ENCODE measurements around the gene SRSF7. TPM values are rescaled to one million over a fixed set of nuclear protein-coding genes. Genes with fewer than 3 reads are reported as not detected.
"Not testable (repeated sequence)": the region's sequence is repeated elsewhere in the genome, so short reads cannot be mapped to it uniquely, and the experiment has no call there.

The SRSF7 gene
- total RNA-seq, 1 experiment from 2014 or later = 178 TPM

DNA sequence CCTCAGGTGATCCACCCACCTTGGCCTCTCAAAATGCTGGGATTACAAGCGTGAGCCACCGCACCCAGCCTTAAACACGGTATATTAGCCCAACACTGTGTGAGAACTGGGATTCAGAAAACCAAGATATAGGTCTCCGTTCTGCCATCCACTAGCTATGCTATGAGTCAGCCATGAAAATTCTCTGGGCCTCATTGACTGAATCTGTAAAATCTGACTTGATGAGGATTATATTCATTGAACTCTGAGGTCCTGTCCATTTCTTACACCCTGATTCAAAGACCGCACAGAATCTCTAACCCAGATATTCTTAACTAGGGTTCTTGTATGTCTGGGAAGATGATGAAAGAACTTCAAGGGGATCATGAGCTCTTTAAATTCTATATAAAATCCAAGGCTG lies 47.8 kb downstream of the SRSF7 start:
- not testable (repeated sequence) for DNase-seq (ENCODE audit: low read depth)

DNA sequence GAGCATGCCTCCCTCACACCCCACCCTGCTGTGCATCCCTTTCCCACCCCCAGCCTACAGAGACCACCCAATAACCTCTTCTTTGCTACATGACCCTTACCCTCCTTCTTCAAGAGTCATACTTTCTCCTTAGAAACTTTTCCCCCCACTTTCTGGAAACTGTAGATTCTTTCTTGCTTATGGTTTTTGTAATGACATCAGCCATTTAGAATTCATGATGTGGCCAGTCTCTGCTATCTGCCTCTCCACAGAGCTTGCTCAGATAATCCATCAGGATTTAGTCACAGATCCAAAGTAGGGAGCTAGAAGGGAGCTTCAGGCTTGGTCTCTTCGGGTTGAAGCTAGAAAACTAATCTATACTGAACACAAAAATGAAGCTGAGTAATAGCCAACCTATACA lies 48.7 kb downstream of the SRSF7 start:
- DNase-seq (ENCODE audit: low read depth) = peak; percentile 81

DNA sequence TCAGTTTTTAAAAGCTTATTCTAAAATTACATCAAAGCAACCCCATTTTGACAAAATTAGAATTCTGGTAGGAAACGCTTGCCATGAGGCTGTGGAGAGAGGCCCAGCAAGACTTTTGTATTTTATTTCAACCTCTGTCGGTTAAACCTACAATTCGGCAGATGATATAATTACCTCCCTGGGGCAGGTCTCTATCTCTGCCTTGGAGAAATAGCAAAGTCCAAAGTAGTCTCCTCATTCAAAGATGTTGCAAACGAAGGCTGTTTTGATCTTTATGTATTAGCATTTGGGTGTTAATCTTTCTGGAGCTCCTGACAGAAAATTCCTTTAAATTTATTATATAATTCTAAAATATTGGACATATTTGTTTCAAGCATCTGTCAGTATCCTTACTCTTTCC lies 49.6 kb downstream of the SRSF7 start:
- no peak for DNase-seq (ENCODE audit: low read depth)

DNA sequence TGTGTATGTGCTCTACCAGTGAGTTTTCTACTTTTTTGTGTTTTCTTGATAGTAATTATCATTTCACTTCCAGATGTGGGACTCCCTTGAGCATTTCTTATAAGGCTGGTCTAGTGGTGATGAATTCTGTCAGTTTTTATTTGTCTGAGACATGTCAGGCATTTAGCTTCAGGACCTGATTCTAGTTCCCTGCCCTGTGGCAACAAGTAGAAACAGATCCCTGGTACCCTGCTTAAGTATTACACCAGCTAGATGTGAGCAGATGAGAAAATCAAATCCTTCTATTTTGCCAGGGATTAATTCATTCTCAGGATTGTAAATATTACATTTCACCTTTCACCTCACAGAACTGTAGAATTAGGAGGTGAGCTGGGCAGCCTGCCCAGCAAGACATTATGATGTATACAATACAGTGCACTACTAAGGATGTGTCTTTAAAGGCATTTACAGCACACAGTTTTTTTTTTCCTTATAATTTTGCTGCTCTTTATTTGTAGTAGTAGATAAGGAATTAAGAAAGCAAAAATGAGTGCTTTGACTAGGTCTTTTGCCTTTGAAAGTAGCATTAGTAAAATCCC lies 50.2 kb downstream of the SRSF7 start:
- DNase-seq (ENCODE audit: low read depth) = no peak

DNA sequence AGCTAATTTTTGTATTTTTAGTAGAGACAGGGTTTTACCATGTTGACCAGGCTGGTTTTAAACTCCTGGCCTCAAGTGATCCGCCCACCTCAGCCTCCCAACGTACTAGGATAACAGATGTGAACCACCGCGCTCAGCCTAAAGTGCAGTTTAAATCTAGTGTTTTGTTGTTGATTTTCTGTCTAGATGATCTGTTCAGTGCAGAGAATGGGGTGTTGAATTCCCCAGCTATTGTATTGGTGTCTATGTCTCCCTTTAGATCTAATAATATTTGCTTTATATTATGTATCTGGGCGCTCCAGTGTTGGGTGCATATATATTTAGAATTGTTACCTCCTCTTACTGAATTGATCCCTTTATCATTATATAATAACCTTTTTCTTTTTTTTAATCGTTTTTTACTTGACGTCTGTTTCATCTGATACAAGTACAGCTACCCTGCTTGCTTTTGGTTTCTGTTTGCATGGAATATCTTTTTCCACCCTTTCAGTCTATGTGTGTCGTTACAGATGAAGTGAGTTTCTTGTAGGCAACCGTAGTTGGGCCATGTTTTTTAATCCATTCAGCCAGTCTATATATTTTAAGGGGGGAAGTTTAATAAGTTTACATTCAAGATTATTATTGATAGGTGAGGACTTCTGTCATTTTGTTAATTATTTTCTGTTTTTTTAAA lies 50.9 kb downstream of the SRSF7 start:
- DNase-seq (ENCODE audit: low read depth) = no peak

DNA sequence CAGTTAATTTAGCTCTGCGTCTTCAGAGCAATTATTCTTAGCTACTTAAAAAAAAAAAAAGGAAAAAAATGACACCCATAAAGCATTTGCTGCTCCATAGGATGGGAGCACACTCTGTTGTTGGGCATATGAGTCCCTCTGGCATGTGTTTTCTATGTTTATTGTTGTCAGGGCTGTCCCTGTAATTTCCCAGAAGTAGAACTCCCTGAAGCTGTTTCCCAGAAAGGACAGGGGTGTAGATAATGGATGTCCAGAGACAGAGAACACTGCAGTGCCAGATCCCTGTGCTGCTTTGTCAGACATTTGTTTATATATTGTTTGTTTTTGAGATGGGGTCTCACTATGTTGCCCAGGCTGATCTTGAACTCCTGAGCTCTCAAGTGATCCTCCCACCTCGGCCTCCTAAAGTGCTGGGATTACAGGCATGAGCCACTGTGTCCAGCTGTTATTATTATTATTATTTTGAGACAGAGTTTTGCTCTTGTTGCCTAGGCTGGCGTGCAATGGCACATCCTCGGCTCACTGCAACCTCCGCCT lies 52.6 kb downstream of the SRSF7 start:
- no peak for DNase-seq (ENCODE audit: low read depth)

DNA sequence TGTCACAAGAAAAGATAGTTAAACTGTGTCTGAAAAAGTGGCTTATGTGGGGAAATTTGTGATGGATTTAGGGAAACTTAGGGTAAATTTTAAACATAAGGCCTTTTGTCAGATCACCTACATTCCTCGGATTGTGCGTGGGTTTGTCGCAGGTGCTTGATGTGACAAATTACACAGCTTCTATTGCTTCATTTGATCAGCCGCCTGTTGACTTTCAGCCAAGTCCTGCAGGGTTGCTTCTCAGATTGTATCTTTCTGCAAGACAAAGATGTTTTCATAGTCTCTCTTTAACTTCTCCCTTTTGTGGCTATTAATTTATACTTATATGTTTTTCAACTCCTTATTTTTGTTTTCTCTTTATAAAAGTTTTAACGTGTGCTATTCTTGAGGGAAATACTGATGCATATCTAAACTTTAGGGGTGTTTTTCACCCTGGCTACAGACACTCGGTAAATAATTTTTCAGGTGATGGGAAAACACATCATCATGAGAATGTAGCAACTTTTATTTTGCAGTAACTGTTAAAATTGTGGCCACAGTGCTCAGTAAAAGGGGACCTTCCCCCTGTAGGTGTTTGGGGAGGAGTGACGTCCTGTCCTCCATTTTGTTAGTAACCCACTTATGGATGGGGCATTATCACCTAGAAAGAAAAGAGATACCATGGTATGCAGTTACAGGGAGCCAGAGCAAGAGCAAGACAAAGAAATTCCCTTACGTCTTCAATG lies 53.9 kb downstream of the SRSF7 start:
- DNase-seq (ENCODE audit: low read depth) = no peak

Other genes with a start within 250 kb of the SRSF7 start
- gene HNRNPLL, start 148.4 kb downstream of the SRSF7 start, total RNA-seq (2014; rRNA removed) = 54.9 and 62.6 TPM in 2 replicates
- gene GALM, start 85.2 kb downstream of the SRSF7 start, total RNA-seq (2014; rRNA removed) = 31.0 and 33.9 TPM in 2 replicates
- gene GEMIN6, start 26.8 kb upstream of the SRSF7 start, total RNA-seq (2014; rRNA removed) = 14.4 and 14.9 TPM in 2 replicates
- 15.1 and 16.4 TPM in 2 replicates for gene DHX57, start 124.6 kb upstream of the SRSF7 start, total RNA-seq (2014; rRNA removed)
- gene MORN2, start 124.6 kb upstream of the SRSF7 start, total RNA-seq (2014; rRNA removed) = 17.8 and 22.0 TPM in 2 replicates
- 0.06 and 0.57 TPM in 2 replicates for gene ARHGEF33, start 138.5 kb upstream of the SRSF7 start, total RNA-seq (2014; rRNA removed)